DND-41 (cell line): ENCODE data around the gene THBS4.

Source experiments
- EZH2 ChIP-seq: IDR thresholded peaks from 3 replicates; pipeline ENCODE4 v1.6.1; 2012; ENCODE audit warnings: borderline replicate concordance, low read depth, mild to moderate bottlenecking, moderate library complexity, low read length, inconsistent platforms; ENCODE audit not compliant: severe bottlenecking
- TF ChIP-seq, protein P1 (sequence below): IDR thresholded peaks from 2 replicates; pipeline ENCODE4 v1.5.1; 2012; ENCODE audit warnings: borderline replicate concordance, low read length, moderate library complexity, mild to moderate bottlenecking; ENCODE audit not compliant: poor library complexity, severe bottlenecking; ENCODE audit errors: extremely low read depth

DNA sequence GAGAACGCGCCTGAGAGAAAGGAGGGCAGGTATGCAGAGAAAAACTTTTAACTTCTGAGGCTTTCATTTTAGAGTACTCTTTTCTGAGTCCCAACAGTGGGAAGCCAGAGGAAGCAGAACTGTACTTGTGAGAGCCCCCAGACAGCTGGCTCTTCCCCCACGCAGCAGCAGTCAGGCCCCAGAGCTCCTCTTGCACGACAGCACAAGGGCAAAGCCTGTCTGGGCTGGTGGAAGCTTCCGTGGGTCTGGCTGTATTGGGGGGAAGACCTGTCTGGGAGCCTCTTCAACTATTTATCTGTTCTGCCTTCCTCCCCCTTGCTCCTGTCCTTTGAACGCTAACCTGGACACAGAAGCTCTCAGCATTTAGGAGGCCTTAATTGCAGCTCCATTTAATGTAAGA, 68.2 kb downstream of the THBS4 start:
- TF ChIP-seq, protein P1, sequence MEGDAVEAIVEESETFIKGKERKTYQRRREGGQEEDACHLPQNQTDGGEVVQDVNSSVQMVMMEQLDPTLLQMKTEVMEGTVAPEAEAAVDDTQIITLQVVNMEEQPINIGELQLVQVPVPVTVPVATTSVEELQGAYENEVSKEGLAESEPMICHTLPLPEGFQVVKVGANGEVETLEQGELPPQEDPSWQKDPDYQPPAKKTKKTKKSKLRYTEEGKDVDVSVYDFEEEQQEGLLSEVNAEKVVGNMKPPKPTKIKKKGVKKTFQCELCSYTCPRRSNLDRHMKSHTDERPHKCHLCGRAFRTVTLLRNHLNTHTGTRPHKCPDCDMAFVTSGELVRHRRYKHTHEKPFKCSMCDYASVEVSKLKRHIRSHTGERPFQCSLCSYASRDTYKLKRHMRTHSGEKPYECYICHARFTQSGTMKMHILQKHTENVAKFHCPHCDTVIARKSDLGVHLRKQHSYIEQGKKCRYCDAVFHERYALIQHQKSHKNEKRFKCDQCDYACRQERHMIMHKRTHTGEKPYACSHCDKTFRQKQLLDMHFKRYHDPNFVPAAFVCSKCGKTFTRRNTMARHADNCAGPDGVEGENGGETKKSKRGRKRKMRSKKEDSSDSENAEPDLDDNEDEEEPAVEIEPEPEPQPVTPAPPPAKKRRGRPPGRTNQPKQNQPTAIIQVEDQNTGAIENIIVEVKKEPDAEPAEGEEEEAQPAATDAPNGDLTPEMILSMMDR = no peak
- TF ChIP-seq EZH2 = no peak
